T-helper 2 cell treated with Interferon-gamma antibody and Interleukin-4, amounts not matched to agents 5 μg/mL and 100 μg/mL, for 36 hours (primary cell): ENCODE measurements around the gene ENC1.
"Not testable (repeated sequence)": the region's sequence is repeated elsewhere in the genome, so short reads cannot be mapped to it uniquely, and the experiment has no call there.

ENCODE experiments used
- DNase-seq: peaks from one replicate; pipeline ENCODE4 v3.0.0; 2021; ENCODE audit warnings: low spot score
- H3K27ac Mint-ChIP-seq: one replicate; pipeline ENCODE4 v1.8.0; 2021; ENCODE audit warnings: mild to moderate bottlenecking, mixed read lengths
- H3K27me3 Mint-ChIP-seq: one replicate; pipeline ENCODE4 v1.8.0; 2021; ENCODE audit warnings: low read depth, mixed read lengths
- H3K36me3 Mint-ChIP-seq: one replicate; pipeline ENCODE4 v1.8.0; 2021; ENCODE audit warnings: low read depth, mixed read lengths
- H3K4me1 Mint-ChIP-seq: one replicate; pipeline ENCODE4 v1.8.0; 2021; ENCODE audit warnings: low read depth, mixed read lengths
- H3K4me3 Mint-ChIP-seq: one replicate; pipeline ENCODE4 v1.8.0; 2022; ENCODE audit warnings: mild to moderate bottlenecking, moderate library complexity, mixed read lengths
- H3K9me3 Mint-ChIP-seq: one replicate; pipeline ENCODE4 v1.8.0; 2021; ENCODE audit warnings: mixed read lengths

Gene ENC1, protein sequence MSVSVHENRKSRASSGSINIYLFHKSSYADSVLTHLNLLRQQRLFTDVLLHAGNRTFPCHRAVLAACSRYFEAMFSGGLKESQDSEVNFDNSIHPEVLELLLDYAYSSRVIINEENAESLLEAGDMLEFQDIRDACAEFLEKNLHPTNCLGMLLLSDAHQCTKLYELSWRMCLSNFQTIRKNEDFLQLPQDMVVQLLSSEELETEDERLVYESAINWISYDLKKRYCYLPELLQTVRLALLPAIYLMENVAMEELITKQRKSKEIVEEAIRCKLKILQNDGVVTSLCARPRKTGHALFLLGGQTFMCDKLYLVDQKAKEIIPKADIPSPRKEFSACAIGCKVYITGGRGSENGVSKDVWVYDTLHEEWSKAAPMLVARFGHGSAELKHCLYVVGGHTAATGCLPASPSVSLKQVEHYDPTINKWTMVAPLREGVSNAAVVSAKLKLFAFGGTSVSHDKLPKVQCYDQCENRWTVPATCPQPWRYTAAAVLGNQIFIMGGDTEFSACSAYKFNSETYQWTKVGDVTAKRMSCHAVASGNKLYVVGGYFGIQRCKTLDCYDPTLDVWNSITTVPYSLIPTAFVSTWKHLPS

DNA sequence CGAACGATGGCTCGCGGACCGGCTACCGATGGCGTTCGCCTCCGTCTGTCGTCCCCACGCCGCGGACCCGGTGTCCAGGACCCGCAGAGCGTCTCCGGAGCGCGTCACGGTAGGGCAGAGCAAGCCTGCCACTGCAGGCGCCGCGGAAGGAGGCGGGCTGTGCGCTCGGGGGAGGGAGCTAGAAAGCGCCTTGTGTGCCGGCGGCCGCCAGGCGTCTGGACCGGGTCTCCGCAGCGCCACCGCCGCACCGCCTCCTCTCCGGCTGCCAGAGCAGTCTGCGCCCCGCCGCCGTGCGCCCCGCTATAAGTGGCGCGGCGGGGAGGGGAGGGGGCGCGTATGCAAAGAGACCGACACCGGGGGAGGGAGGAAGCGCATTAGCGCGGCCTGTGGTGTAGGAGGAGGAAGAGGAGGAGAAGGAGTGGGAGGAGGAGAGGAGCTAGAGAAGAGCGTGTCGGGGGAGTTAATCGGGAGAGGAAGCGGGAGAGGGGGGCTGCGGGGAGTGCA is at the start of gene ENC1:
ENC1 (minus strand) TSS at position 279 of the 504 bp plus-strand sequence. CDS start 4,243 bp downstream, outside the sequence.
- DNase-seq = peak; percentile 76
- peaks cover 21% of the 10 kb centered on the region for H3K4me1 Mint-ChIP-seq
- peaks cover 75% of the 10 kb centered on the region for H3K27me3 Mint-ChIP-seq
- no peak within 1 kb of the TSS for H3K27ac Mint-ChIP-seq
- peak within 1 kb of the TSS; percentile 81 for H3K4me3 Mint-ChIP-seq
- no peaks in the 10 kb centered on the region for H3K36me3 Mint-ChIP-seq
- H3K9me3 Mint-ChIP-seq = no peaks in the 10 kb centered on the region

DNA sequence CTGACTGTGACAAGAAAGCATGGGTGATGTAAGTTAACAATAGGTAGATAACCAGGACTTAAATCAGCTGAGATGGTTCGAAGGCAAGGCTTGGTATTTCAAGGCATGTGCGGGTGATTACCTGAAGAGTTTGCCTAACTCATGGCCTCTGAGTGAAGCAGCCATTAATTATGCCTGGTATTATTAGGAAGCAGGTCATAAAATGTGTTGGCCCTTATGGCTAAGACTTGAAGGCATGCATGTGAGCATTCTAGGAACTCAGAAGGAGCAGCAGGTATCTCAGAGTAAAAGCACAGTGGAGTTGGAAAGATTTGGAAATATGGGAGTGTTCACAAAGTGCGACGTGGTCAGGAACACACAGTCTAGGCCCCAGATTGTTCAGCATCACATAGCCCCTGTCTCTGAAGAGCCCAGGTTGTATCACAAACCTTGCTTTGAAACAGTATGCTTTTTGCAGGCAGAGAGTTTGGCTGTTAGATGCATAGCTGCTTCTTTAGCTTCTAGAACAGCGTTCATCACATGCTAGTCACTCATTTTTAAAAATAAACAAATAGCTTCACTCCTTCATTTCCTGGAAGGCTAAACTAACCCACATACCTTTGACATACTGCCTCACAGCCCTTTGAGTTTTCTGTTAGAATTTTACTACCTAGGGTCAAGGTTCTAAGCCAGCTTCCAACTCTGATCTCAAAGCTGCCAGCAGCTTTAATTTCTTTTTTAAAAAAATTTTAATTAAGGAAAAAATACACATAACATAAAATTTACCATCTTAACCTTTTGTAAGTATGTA is 46.6 kb upstream of the ENC1 start:
- Mint-ChIP-seq H3K4me3 (peak overlapping the region; percentile 83), H3K4me1 (peaks cover 17% of the 10 kb centered on the region), H3K27me3 (peaks cover 5% of the 10 kb centered on the region), H3K27ac (peak overlapping the region; percentile 22), H3K36me3 (peaks cover 22% of the 10 kb centered on the region), H3K9me3 (no peaks in the 10 kb centered on the region)
- DNase-seq = no peak

DNA sequence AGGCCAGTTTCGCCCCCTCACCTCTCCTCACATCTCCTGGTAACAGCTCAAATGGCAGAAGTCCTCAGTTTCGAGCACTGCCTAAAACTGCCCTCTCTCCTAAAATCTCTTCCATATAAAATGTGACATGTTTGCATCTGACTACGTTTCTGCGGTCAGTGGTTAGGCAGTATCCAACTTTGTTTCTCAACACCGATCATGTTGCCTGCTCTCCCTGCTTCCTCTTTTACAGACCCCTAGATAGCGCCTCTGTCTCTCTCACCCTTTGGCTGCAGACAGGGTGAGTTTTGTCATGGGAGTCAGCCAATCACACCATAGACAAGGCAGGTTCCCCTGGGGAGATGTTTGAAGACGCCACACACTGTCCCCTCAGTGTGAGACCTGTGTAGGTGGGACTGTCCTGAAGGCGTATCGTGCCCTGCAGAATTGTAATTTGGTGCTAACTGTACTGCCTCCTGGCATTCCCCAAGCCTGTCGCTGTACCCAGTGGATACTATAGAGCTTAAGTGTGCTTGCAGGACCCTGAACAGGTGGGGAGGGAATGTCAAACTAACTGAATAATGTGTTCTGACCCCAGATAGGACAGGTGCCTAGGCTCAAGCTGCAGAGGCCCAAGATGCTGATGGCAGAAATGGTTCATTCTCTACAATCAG is 45.6 kb upstream of the ENC1 start:
- peaks cover 20% of the 10 kb centered on the region for H3K36me3 Mint-ChIP-seq
- peaks cover 17% of the 10 kb centered on the region for H3K4me1 Mint-ChIP-seq
- DNase-seq = no peak

DNA sequence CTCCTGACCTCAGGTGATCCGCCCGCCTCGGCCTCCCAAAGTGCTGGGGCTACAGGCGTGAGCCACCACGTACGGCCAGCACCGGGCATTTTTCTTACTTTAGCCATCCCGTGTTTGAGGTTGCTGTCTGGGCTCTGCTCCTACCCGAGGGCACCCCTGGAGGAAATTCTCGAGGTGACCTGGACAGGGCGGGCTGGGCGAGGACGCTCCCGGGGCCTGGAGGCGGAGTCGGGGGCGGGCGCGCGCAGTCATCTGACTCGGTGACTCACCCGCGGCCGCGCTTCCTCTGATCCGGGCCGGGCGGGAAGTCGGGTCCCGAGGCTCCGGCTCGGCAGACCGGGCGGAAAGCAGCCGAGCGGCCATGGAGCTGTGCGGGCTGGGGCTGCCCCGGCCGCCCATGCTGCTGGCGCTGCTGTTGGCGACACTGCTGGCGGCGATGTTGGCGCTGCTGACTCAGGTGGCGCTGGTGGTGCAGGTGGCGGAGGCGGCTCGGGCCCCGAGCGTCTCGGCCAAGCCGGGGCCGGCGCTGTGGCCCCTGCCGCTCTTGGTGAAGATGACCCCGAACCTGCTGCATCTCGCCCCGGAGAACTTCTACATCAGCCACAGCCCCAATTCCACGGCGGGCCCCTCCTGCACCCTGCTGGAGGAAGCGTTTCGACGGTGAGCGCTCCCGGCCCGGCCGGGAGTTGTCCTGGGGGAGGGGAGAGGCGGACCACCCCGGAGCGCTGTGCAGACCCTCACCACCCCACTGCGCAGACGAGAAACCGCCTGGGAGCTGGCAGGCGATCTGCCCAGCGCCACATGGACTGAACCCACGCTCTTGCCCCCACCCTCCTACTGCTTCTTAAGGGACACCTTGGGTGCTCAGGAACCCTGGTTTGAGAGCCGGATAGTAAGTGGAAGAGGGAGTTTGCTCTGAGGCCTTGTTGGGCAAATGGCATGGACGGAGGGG is 44.6 kb upstream of the ENC1 start, which contains the start of gene HEXB:
HEXB (plus strand) TSS at position 334 of the 952 bp plus-strand sequence; CDS start at position 362, 28 bp downstream.
- peak; percentile 89 for DNase-seq
- peak within 1 kb of the TSS; percentile 83 for H3K4me3 Mint-ChIP-seq
- H3K27me3 Mint-ChIP-seq = peaks cover 17% of the 10 kb centered on the region
- peak within 1 kb of the TSS; percentile 64 for H3K27ac Mint-ChIP-seq
- no peaks in the 10 kb centered on the region for H3K9me3 Mint-ChIP-seq
- H3K4me1 Mint-ChIP-seq = peaks cover 17% of the 10 kb centered on the region
- peaks cover 15% of the 10 kb centered on the region for H3K36me3 Mint-ChIP-seq

More for the DNA sequence above, 45.6 kb upstream of the ENC1 start:
- peak overlapping the region; percentile 61 for H3K27ac Mint-ChIP-seq
- H3K27me3 Mint-ChIP-seq = peaks cover 10% of the 10 kb centered on the region
- no peaks in the 10 kb centered on the region for H3K9me3 Mint-ChIP-seq
- peak overlapping the region; percentile 83 for H3K4me3 Mint-ChIP-seq

DNA sequence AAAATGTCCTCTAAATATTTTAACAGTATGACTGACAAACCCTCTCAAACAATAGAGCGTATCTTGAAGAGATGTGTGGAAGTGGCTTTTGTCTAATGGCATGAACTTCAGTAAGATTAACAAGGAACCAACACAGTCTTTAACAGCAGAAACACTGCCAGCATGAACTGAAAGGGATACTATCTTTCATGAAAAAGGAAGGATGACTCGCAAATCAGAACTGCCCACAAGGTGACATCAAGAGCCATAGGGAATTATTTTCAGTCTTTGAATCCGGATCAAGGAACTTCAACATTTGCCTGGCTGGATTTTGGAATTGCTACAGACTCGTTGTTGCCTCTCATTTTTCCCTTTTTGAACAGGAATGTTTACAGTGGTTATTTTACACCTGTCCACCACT is 39.4 kb upstream of the ENC1 start:
- H3K4me3 Mint-ChIP-seq = no peak overlapping the region
- H3K27ac Mint-ChIP-seq = no peak overlapping the region
- no peaks in the 10 kb centered on the region for H3K4me1 Mint-ChIP-seq
- DNase-seq = no peak
- no peaks in the 10 kb centered on the region for H3K9me3 Mint-ChIP-seq
- H3K36me3 Mint-ChIP-seq = no peaks in the 10 kb centered on the region
- H3K27me3 Mint-ChIP-seq = peaks cover 34% of the 10 kb centered on the region

DNA sequence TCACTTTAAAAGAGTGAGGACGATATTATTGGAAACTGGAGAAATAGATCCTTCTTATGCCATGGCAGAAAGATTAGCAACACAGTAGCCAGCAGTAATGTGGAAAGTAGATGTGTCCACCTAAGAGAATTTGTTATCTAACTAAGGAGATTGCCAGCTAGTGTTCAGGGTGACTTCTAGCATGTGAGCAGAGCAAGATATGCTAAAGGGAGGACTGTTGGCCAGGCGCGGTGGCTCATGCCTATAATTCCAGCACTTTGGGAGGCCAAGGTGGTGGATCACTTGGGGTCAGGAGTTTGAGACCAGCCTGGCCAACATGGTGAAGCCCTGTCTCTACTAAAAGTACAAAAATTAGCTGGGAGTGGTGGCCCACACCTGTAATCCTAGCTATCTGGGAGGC is 38.8 kb upstream of the ENC1 start:
- not testable (repeated sequence) for H3K4me3 Mint-ChIP-seq, H3K36me3 Mint-ChIP-seq, H3K9me3 Mint-ChIP-seq, H3K4me1 Mint-ChIP-seq, DNase-seq, H3K27ac Mint-ChIP-seq
- H3K27me3 Mint-ChIP-seq = peaks cover 34% of the 10 kb centered on the region

DNA sequence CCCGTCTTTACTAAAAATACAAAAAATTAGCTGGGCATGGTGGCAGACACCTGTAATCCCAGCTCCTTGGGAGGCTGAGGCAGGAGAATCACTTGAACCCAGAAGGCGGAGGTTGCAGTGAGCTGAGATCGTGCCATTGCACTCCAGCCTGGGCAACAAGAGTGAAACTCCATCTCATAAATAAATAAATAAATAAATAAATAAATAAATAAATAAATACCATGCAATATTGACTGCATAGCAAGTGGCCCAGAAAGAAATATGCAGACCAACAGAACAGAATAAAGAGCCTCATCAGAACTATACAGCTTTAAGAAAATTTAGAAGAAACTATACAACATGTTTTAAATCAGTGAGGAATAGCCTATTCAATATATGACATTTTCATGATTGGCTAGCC is 37.6 kb upstream of the ENC1 start:
- not testable (repeated sequence) for H3K4me1 Mint-ChIP-seq, H3K27ac Mint-ChIP-seq, H3K9me3 Mint-ChIP-seq, H3K4me3 Mint-ChIP-seq, H3K36me3 Mint-ChIP-seq, DNase-seq
- H3K27me3 Mint-ChIP-seq = peaks cover 36% of the 10 kb centered on the region

DNA sequence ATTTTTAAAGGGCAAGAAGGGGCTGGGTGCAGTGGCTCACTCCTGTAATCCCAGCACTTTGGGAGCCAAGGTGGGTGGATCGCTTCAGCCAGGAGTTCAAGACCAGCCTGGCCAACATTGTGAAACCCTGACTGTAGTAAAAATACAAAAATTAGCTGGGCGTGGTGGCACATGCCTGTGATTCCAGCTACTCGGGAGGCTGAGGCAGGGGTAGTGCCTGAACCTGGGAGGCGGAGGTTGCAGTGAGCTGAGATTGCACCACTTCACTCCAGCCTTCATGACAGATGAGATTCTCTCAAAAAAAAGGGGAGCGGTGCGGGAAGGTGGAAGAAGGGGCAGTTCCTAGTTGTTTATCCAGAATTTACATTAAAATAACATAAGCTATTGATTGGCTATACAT is 35.9 kb upstream of the ENC1 start:
- H3K4me1 Mint-ChIP-seq, DNase-seq, H3K36me3 Mint-ChIP-seq, H3K9me3 Mint-ChIP-seq, H3K4me3 Mint-ChIP-seq, H3K27ac Mint-ChIP-seq: not testable (repeated sequence)
- H3K27me3 Mint-ChIP-seq = peaks cover 34% of the 10 kb centered on the region

DNA sequence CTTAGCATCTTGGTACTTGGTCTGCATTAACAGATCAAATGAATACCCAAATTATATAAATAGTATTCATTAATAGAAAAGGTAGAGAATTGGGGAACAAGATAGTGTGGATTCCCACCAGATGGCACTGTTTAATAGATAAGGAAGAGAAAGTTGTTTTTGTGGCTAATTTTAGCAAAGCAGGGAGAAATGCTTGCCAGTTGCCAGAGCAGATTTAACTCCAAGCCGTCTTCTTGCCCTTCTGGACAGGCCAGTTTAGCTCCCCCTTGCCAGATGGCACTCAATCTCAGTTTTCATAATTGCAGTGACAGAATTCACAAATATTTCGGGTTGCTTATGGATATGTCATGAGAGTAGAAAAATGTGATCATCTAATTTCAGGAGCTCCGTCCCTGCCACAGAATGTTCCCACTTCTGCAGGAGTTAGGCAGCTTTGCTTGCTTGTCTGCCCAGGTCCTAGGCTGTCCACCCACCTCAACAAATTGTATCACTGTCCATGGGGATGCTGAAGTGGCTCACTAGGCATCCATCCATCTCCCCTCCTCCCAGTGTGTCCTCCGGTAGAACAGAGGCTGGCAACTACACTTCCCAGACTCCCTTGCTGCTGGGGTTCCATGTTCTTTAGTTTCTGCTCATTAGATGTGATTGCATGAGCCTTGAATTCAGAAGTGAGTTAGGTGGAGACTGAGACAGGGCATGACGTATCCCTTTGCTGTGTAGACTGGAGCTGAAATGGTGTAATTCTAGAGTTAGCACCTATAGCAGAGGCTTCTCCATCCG is 32.7 kb upstream of the ENC1 start:
- no peaks in the 10 kb centered on the region for H3K4me1 Mint-ChIP-seq
- H3K9me3 Mint-ChIP-seq = no peaks in the 10 kb centered on the region

DNA sequence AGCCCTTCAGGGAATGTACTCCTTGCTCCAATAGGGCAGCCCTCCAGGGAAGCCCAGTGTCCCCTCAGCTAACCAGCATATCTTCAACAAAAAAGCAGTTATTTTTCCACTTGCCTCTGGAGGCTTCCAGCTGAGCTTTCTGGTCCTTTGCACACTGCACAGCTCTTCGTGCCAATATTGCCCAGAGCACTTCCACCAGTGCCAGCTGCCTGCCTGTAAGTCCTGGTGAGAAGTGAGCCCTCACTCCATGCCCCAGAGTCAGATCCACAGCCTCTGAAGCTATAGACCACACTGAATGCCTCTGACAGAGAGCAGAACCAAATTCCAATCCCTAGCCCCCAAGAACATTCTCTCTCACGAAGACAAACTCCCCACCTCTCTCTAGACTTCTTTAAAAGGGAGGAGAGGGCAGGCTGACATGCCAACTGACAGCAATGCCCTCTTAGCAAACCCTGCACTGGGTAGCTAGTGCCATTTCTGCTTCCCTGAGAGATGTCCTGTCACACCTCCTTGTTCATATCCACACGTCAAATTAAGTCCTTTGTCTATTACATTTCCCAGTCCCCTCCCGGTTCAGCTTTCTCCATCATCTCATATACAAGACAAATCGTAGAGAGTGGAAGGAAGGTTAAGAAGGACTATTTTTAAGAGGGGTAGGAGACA is 31.8 kb upstream of the ENC1 start:
- Mint-ChIP-seq H3K36me3 (no peaks in the 10 kb centered on the region), H3K4me3 (no peak overlapping the region), H3K4me1 (no peaks in the 10 kb centered on the region), H3K27ac (no peak overlapping the region), H3K27me3 (peaks cover 16% of the 10 kb centered on the region), H3K9me3 (no peaks in the 10 kb centered on the region)
- no peak for DNase-seq

More for the DNA sequence above, 32.7 kb upstream of the ENC1 start:
- Mint-ChIP-seq H3K36me3 (no peaks in the 10 kb centered on the region), H3K27me3 (peaks cover 18% of the 10 kb centered on the region), H3K27ac (no peak overlapping the region), H3K4me3 (no peak overlapping the region)
- no peak for DNase-seq

DNA sequence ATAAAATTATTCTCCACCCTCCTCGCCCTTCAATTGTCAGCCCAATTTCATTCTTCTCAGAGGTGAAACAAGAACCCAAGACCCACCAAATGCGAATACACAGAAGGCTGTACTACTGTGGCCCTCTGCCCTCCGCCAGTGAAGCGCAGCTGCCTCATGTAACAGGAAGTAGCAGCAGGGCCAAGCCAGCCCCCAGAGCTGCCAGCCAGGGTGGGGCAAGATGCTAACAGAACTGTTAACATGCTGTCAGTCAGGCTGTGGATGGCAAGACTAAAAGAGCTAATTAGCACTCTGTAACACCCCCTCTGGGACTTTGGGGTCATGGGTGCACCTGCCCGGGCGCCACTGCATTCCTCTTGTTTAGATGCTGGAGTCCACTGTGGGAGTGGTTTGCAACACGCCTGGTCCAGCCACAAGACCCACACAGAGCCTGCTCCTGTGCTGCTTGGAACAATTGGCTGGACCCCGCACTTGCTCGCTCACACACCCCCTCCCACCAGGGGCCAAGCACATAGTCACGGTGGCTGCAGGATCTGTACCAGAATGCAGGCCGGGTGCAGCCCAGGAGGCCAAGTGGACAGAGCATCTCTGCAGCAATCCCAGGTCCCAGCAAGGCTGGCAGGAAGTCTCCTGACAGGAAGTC is 30.0 kb upstream of the ENC1 start:
- Mint-ChIP-seq H3K27ac (no peak overlapping the region), H3K4me1 (no peaks in the 10 kb centered on the region), H3K4me3 (no peak overlapping the region), H3K27me3 (peaks cover 14% of the 10 kb centered on the region), H3K9me3 (no peaks in the 10 kb centered on the region), H3K36me3 (no peaks in the 10 kb centered on the region)
- DNase-seq = no peak
